NCI-H226 (cell line): Measurements from ENCODE around the gene SHROOM3.
A peak's percentile ranks its signal among the peaks of the same experiment; 100 is the strongest.
"Not testable (repeated sequence)": the region's sequence is repeated elsewhere in the genome, so short reads cannot be mapped to it uniquely, and the experiment has no call there.

ENCODE experiments used
- DNase-seq: peaks from one replicate; pipeline ENCODE4 v3.0.0-alpha.2; 2015

The SHROOM3 gene

GRCh38 chr4:76434901-76435527 lies at the start of gene SHROOM3:
TSS of gene SHROOM3 (plus strand) at chr4:76435229. CDS start at chr4:76436053, 824 bp downstream.
- peak; percentile 6 for DNase-seq

- DNase-seq: no peak
These were observed 49.1 kb upstream of the SHROOM3 start for GRCh38 chr4:76385974-76386373.

GRCh38 chr4:76386566-76387305 lies 48.3 kb upstream of the SHROOM3 start:
- no peak for DNase-seq

- DNase-seq: no peak
These were observed 46.7 kb upstream of the SHROOM3 start for GRCh38 chr4:76388160-76388908.

GRCh38 chr4:76401654-76402053 lies 33.4 kb upstream of the SHROOM3 start:
- no peak for DNase-seq

- no peak for DNase-seq
These were observed 28.9 kb upstream of the SHROOM3 start for GRCh38 chr4:76406081-76406480.

GRCh38 chr4:76407440-76408119 lies 27.4 kb upstream of the SHROOM3 start:
- DNase-seq: no peak

GRCh38 chr4:76410636-76411035 lies 24.4 kb upstream of the SHROOM3 start:
- DNase-seq: no peak

- DNase-seq: no peak
These were observed 14.8 kb upstream of the SHROOM3 start for GRCh38 chr4:76420188-76420761.

GRCh38 chr4:76420762-76421581 lies 14.1 kb upstream of the SHROOM3 start, which contains the start of gene CCDC158:
TSS of gene CCDC158 (minus strand) at chr4:76421141. CDS start at chr4:76403207, 17,934 bp downstream.
- DNase-seq: no peak

GRCh38 chr4:76423159-76423558 lies 11.9 kb upstream of the SHROOM3 start:
- not testable (repeated sequence) for DNase-seq

- no peak for DNase-seq
These were observed 8.8 kb upstream of the SHROOM3 start for GRCh38 chr4:76426272-76426671.

GRCh38 chr4:76429636-76430035 lies 5.4 kb upstream of the SHROOM3 start:
- no peak for DNase-seq

- DNase-seq: no peak
These were observed 4.3 kb upstream of the SHROOM3 start for GRCh38 chr4:76430519-76431388.

- DNase-seq: no peak
These were observed 695 bp downstream of the SHROOM3 start for GRCh38 chr4:76435528-76436319.

GRCh38 chr4:76439491-76439890 lies 4.5 kb downstream of the SHROOM3 start:
- DNase-seq: no peak

- DNase-seq: no peak
These were observed 6.9 kb downstream of the SHROOM3 start for GRCh38 chr4:76441881-76442280.

GRCh38 chr4:76442807-76443206 lies 7.8 kb downstream of the SHROOM3 start:
- no peak for DNase-seq

GRCh38 chr4:76443376-76443775 lies 8.3 kb downstream of the SHROOM3 start:
- DNase-seq: no peak

- no peak for DNase-seq
These were observed 10.9 kb downstream of the SHROOM3 start for GRCh38 chr4:76445911-76446310.
